Tibial nerve (tissue), 4 donors: ENCODE results near the gene FHAD1.

Experiments used
- EP300 ChIP-seq, 2 donors: sonication (generic); formaldehyde crosslinking; IDR thresholded peaks; one replicate each; pipeline ENCODE4 v1.6.1; 2017; ENCODE audit warnings: antibody characterized with exemption in 2 of 2, mild to moderate bottlenecking in 1 of 2
- POLR2A ChIP-seq, 2 donors: fragments of 450-650 bp; IDR thresholded peaks; one replicate each; pipeline ENCODE4 v1.6.1; 2017; ENCODE audit warnings: antibody characterized with exemption in 2 of 2, mild to moderate bottlenecking in 2 of 2, moderate library complexity in 2 of 2
- TF ChIP-seq, protein P1 (sequence below), 5 experiments: fragments of 200-600 bp in 3 of 5; fragments of 450-650 bp in 2 of 5; sonication (generic) in 3 of 5; IDR thresholded peaks; one replicate each; pipeline ENCODE4 v1.5.1; 2016 to 2019; ENCODE audit warnings: antibody characterized with exemption in 5 of 5, mild to moderate bottlenecking in 3 of 5, moderate library complexity in 2 of 5

DNA sequence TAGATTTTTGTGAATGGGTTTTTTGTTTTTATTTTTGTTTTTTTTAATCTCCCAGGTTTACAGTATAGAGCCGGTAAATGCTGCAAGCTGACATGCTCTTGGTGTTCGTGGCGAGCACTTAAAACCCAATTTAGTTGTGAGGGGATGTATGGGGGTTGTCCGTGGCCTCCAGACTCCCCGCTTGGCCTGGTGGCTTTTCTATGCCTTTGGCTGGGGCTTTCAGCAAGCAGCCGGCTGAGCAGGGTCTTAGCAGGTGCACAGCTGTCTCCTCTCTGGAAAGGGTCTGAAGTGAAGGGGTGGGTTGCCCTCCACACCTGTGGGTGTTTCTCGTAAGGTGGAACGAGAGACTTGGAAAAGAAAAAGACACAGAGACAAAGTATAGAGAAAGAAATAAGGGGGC, 131.7 kb downstream of the FHAD1 start:
- TF ChIP-seq EP300 (IDR thresholded peaks at IDR 0.05) (no peak), POLR2A (IDR thresholded peaks at IDR 0.05) (no peak)
- TF ChIP-seq, protein P1, sequence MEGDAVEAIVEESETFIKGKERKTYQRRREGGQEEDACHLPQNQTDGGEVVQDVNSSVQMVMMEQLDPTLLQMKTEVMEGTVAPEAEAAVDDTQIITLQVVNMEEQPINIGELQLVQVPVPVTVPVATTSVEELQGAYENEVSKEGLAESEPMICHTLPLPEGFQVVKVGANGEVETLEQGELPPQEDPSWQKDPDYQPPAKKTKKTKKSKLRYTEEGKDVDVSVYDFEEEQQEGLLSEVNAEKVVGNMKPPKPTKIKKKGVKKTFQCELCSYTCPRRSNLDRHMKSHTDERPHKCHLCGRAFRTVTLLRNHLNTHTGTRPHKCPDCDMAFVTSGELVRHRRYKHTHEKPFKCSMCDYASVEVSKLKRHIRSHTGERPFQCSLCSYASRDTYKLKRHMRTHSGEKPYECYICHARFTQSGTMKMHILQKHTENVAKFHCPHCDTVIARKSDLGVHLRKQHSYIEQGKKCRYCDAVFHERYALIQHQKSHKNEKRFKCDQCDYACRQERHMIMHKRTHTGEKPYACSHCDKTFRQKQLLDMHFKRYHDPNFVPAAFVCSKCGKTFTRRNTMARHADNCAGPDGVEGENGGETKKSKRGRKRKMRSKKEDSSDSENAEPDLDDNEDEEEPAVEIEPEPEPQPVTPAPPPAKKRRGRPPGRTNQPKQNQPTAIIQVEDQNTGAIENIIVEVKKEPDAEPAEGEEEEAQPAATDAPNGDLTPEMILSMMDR (IDR thresholded peaks at IDR 0.05): no peak
